Prostate gland (tissue), 2 donors: ENCODE data around the gene C5AR2. TPM values are rescaled to one million over a fixed set of nuclear protein-coding genes. Genes with fewer than 3 reads are reported as not detected.
"Not testable (repeated sequence)": the region's sequence is repeated elsewhere in the genome, so short reads cannot be mapped to it uniquely, and the experiment has no call there.

ENCODE experiments used
- DNase-seq: peaks from one replicate; pipeline ENCODE4 v3.0.0-alpha.2; 2019; ENCODE audit warnings: low spot score
- H3K27ac ChIP-seq, 2 donors: fragments of 200-600 bp; sonication (generic); 2 replicates each; pipeline ENCODE4 v1.5.1; 2017 to 2019
- H3K27me3 ChIP-seq: fragments of 200-600 bp; sonication (generic); replicated peaks from 2 replicates; pipeline ENCODE4 v1.5.1; 2019; ENCODE audit not compliant: insufficient read depth
- H3K36me3 ChIP-seq, 2 donors: fragments of 200-600 bp; sonication (generic); 1 replicate in 1 of 2; 2 replicates in 1 of 2; pipeline versions ENCODE4 v1.5.1 to v1.8.1; 2017 to 2019
- H3K4me1 ChIP-seq: fragments of 200-600 bp; sonication (generic); replicated peaks from 2 replicates; pipeline ENCODE4 v1.5.1; 2019
- H3K4me3 ChIP-seq, 2 donors: fragments of 200-600 bp; sonication (generic); 2 replicates each; pipeline ENCODE4 v1.5.1; 2017 to 2019
- H3K9me3 ChIP-seq: fragments of 200-600 bp; sonication (generic); 2 replicates; pipeline ENCODE4 v1.5.1; 2017
- POLR2A ChIP-seq: fragments of 450-650 bp; IDR thresholded peaks from one replicate; pipeline ENCODE4 v1.6.1; 2016; ENCODE audit warnings: antibody characterized with exemption, mild to moderate bottlenecking
- POLR2AphosphoS5 ChIP-seq: sonication (generic); formaldehyde crosslinking; IDR thresholded peaks from one replicate; pipeline ENCODE4 v1.6.1; 2017; ENCODE audit warnings: antibody characterized with exemption
- WGBS: methylation state at CpG from one replicate; pipeline ENCODE4 v1.1.5; 2018; 5-methylcytosine and 5-hydroxymethylcytosine counted together
- intact Hi-C: fragments of 100-400 bp; cut with DNase I; formaldehyde crosslinking; loops from one replicate; pipeline ENCODE4 v1.14.2; 2022
- total RNA-seq, 2 donors: library from RNA; depleted of rRNA; stranded (reverse); fragments of >200 nt; gene quantifications; one replicate each; pipeline ENCODE4 v1.1.0, GENCODE V29; 2016
- TF ChIP-seq, protein P1 (sequence below), 4 experiments: fragments of 200-600 bp in 2 of 4; fragments of 450-650 bp in 2 of 4; sonication (generic) in 2 of 4; IDR thresholded peaks; 1 replicate in 3 of 4; 2 replicates in 1 of 4; pipeline ENCODE4 v1.5.1; 2016 to 2019; ENCODE audit warnings: antibody characterized with exemption in 4 of 4, mild to moderate bottlenecking in 2 of 4, moderate library complexity in 2 of 4

C5AR2 gene
- total RNA-seq, 2 donors from 2014 or later = 1.9 TPM; not detected in 1

DNA sequence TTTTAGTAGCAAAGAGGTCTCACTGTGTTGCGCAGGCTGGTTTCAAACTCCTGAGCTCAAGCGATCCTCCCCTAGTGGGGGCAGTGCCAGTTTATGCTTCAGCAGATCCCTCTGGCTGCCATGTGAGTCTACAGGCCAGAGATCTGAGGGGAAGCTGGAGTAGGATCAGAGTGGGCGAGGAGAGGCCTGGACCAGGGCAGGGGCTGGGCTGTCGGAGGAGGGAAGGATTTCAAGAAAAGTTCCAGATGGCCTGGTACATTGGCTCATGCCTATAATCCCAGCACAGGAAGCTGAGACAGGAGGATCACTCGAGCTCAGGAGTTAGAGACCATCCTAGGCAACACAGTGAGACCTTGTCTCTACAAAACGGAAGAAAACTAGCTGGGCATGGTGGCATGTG is 27.0 kb downstream of the C5AR2 start:
- no peaks in the 10 kb centered on the region for H3K9me3 ChIP-seq
- H3K4me1 ChIP-seq = no peaks in the 10 kb centered on the region
- TF ChIP-seq POLR2A (no peak), POLR2AphosphoS5 (no peak)
- no peak overlapping the region for H3K4me3 ChIP-seq
- peaks cover 17 to 26% of the 10 kb centered on the region in 2 donors for H3K36me3 ChIP-seq
- DNase-seq = no peak
- H3K27me3 ChIP-seq = no peaks in the 10 kb centered on the region
- 88% methylated on average over 6 of the region's 6 CpGs for WGBS
- intact Hi-C loops = no loop called here
- no peak overlapping the region for H3K27ac ChIP-seq

DNA sequence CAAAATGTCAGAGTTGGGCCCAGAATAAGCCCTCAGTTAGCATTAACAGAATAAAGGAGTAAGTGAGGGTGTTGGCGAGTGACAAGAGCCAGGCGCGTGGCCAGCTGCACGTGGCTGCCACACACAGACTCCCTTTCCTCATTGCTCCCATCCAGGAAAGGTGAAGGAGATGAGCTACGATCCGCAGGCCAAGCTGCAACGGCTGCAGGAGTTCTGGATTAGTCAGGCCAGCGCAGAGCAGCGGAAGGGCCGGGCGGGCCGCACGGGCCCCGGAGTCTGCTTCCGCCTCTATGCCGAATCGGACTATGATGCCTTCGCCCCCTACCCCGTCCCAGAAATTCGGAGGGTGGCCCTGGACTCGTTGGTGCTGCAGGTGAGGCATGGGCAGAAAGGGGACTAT is 30.3 kb downstream of the C5AR2 start:
- Histone ChIP-seq H3K36me3 (peaks cover 15 to 16% of the 10 kb centered on the region in 2 donors), H3K4me3 (no peak overlapping the region), H3K27ac (no peak overlapping the region), H3K9me3 (no peaks in the 10 kb centered on the region), H3K4me1 (no peaks in the 10 kb centered on the region), H3K27me3 (no peaks in the 10 kb centered on the region)
- TF ChIP-seq POLR2A = no peak
- no peak for TF ChIP-seq POLR2AphosphoS5
- TF ChIP-seq, protein P1, sequence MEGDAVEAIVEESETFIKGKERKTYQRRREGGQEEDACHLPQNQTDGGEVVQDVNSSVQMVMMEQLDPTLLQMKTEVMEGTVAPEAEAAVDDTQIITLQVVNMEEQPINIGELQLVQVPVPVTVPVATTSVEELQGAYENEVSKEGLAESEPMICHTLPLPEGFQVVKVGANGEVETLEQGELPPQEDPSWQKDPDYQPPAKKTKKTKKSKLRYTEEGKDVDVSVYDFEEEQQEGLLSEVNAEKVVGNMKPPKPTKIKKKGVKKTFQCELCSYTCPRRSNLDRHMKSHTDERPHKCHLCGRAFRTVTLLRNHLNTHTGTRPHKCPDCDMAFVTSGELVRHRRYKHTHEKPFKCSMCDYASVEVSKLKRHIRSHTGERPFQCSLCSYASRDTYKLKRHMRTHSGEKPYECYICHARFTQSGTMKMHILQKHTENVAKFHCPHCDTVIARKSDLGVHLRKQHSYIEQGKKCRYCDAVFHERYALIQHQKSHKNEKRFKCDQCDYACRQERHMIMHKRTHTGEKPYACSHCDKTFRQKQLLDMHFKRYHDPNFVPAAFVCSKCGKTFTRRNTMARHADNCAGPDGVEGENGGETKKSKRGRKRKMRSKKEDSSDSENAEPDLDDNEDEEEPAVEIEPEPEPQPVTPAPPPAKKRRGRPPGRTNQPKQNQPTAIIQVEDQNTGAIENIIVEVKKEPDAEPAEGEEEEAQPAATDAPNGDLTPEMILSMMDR (IDR thresholded peaks at IDR 0.05) = no peak
- intact Hi-C loops = no loop called here
- no peak for DNase-seq
- WGBS = 96% methylated on average over 21 of the region's 21 CpGs

DNA sequence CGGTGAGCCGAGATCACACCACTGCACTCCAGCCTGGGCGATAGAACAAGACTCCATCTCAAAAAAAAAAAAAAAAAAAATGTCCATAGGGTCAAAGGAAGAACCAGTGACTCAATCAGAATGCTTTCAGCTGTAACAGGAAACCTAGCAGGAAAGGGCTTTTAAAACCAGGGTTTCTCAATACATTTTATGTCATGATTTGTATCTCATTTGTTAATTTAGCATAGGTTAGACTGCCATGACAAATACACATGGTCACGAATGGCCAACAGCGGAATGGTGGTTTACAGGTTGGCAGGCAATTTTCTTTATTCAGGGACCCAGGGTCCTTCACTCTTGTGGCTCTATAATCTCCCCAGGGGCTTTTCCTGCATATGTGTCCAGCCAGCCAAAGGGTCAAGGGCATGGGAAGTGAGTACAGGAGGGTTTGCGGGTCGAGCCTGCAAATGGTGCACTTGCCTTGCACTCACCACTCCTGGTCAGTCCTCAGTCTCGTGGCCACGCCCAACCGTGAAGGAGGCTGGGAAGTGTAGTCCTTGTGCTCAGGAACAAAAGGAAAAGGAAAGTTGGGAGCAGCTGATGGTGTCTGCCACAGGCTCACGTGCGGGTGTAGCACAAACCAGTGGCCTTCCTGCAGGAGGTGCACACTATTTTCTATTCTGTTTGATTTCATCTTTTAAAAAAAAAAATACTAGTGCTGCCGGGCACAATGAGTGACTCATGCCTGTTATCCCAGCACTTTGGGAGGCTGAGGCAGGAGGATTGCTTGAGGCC is 32.0 kb downstream of the C5AR2 start:
- H3K4me3 ChIP-seq = no peak overlapping the region
- no peaks in the 10 kb centered on the region for H3K9me3 ChIP-seq
- intact Hi-C loops = no loop called here
- TF ChIP-seq, protein P1 (IDR thresholded peaks at IDR 0.05) = no peak
- WGBS = 88% methylated on average over 13 of the region's 13 CpGs
- H3K27ac ChIP-seq = no peak overlapping the region
- H3K36me3 ChIP-seq = peaks cover 3 to 8% of the 10 kb centered on the region in 2 donors
- DNase-seq = no peak
- H3K4me1 ChIP-seq = no peaks in the 10 kb centered on the region
- H3K27me3 ChIP-seq = no peaks in the 10 kb centered on the region

DNA sequence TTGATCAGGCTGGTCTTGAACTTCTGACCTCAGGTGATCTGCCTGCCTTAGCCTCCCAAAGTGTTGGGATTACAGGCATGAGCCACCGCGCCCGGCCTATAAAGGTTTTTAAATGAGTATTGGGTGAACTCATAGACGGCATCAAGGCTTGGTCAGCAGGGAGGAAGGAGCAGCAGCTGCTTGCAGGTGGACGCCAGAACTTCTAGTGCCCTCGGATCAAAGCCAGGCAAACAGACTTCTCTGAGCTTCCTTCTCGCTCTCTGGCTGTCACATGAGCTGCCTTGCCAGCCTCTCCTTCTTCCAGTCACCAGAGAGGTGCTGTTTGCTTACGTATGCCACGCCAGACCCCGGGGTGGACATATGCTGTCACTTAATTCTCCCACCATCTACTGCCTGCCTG is 33.5 kb downstream of the C5AR2 start:
- H3K4me1 ChIP-seq, H3K36me3 ChIP-seq, DNase-seq, H3K4me3 ChIP-seq, H3K27me3 ChIP-seq, intact Hi-C loops, H3K27ac ChIP-seq, H3K9me3 ChIP-seq: not testable (repeated sequence)
- 92% methylated on average over 9 of the region's 10 CpGs for WGBS

DNA sequence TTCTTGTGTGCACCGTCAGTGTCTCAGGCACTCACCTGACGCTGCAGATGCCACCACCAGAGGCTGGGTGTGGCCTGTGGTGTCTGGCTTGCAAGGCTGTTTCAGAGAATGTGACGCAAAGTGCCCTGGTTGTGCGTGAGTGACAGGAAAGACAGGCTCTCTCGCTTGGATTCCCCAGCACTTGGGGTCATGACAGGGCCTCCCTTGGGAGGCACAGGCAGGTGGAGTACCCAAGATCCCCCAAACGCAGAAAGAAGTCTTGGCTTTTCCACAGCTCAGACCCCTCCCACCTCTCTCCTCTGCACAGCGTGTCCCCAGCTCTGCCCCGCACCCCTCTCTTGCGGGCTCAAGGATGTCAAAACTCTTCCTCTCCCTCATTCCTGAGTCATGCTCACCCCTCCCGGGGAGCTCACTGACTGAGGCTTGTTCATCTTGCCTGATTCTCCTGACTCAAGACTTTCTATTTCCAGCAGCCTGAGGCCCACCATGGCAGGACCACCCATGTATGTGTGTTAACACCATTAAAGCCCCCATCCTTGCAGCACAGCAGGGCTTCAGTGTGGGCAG is 38.2 kb downstream of the C5AR2 start:
- Histone ChIP-seq H3K9me3 (no peaks in the 10 kb centered on the region), H3K4me3 (no peak overlapping the region), H3K27ac (no peak overlapping the region), H3K27me3 (no peaks in the 10 kb centered on the region), H3K36me3 (peaks cover 3 to 14% of the 10 kb centered on the region in 2 donors), H3K4me1 (no peaks in the 10 kb centered on the region)
- DNase-seq = no peak
- 70% methylated on average over 10 of the region's 10 CpGs for WGBS
- intact Hi-C loops = no loop called here
- TF ChIP-seq POLR2A = no peak
- no peak for TF ChIP-seq POLR2AphosphoS5
- TF ChIP-seq, protein P1 (IDR thresholded peaks at IDR 0.05) = no peak

DNA sequence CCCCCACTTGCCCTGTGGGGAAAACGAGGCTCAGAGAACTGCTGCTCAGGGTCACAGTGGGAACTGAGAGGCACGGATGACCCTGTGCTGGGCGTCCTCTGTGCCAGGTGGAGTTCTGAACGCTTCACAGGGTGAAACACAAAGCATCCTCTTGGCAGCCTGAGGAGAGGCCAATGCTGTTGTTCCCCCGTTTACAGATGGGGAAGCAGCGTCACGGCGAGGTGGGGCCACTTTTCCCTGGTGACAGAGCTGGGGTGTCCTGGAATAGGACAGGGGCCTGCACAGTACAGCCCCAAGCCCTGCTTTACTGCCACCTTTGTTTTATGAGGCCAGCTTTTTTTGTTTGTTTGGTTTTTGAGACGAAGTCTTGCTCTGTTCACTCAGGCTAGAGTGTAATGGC is 39.3 kb downstream of the C5AR2 start:
- DNase-seq = no peak
- 83% methylated on average over 9 of the region's 9 CpGs for WGBS
- Histone ChIP-seq H3K27ac (no peak overlapping the region), H3K4me1 (no peaks in the 10 kb centered on the region), H3K4me3 (no peak overlapping the region), H3K27me3 (no peaks in the 10 kb centered on the region), H3K9me3 (no peaks in the 10 kb centered on the region), H3K36me3 (peaks cover 11 to 26% of the 10 kb centered on the region in 2 donors)
- TF ChIP-seq POLR2A = no peak
- TF ChIP-seq, protein P1 (IDR thresholded peaks at IDR 0.05) = no peak
- no peak for TF ChIP-seq POLR2AphosphoS5
- intact Hi-C loops = no loop called here
